Jurkat, Clone E6-1 (cell line): ENCODE measurements around the gene WSCD2.

Experiments
- DNase-seq: peaks from one replicate; pipeline ENCODE4 v3.0.0-alpha.2; 2011; ENCODE audit warnings: low read depth, low spot score
- H3K4me3 ChIP-seq: 2 replicates; pipeline ENCODE4 v1.5.1; 2011; ENCODE audit warnings: mild to moderate bottlenecking, low read length, control low read depth, moderate library complexity

Gene WSCD2

DNA sequence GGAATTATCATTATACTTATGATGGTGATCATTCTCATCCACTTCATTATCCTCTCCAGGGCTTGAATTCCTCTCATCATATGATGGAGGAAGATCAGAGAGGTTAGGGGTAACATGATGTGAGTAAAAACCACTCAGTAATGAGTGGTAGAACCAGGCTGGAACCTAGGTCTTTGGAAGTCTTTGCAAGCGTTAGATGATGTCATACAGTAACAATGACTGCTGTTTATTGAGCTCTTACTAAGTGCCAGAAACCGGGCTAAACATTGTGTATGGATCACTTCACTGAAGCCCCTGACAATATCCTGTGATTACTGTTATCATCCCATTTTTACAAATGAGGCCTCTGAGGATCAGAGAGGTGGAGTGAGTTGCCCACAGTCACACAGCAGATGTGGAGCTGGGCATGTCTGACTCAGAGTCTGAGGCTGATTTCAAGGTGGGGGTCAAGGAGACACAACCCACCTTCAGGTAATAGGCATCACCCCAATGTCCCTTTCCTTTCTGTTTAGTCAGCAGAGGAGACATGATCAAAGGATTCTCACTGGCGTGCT, 19.5 kb downstream of the WSCD2 start:
- no peak for DNase-seq
- H3K4me3 ChIP-seq: no peak overlapping the region

DNA sequence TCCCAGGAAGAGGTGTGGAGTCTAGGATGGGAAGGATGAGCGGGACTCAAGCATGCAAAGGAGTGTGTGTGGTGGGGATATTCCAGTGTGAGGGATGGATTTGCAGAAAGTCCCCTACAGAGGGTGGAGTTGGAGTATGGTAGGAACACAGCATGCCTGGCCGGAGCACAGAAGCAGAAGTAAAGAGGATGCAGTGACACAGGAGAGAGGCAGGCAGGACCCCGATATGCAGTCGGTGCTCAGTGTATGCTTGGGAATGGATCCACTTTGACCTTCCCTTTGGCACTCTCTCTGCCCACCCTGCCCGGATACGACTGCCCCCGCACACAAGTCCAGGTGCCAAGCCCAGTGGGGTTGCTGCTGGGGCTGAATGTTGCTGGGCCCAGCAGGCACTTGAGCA, 21.3 kb downstream of the WSCD2 start:
- H3K4me3 ChIP-seq: no peak overlapping the region
- DNase-seq: no peak

DNA sequence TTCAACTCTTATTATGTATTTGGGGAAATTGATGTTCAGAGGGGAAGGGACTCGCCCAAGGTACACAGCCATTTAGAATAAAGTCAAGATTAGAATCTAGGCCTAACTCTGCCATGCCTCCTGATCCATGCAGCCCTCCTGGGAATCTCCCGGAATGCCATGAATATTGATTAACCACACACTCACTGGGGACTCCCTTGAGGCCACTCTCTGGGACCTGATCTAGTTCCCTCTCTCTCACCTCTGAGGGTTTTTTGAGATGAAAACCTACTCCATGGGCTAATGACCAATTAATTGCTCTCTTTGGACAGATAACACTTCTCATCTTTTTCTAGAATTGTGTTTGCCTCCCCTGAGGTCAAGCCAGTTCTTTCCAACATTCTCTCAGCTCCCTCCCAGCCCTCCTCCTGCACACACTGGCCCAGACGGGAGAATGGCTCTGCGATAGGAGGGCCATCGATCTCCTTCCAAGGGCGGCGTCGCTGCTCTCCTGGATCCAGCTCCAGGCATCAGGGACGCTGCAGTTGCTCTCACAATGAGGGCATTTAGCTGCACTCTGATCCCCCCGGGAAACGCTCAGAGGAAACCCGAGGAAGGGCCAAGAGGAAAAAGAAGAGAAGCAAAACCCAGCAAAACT, 22.6 kb downstream of the WSCD2 start:
- DNase-seq: no peak

DNA sequence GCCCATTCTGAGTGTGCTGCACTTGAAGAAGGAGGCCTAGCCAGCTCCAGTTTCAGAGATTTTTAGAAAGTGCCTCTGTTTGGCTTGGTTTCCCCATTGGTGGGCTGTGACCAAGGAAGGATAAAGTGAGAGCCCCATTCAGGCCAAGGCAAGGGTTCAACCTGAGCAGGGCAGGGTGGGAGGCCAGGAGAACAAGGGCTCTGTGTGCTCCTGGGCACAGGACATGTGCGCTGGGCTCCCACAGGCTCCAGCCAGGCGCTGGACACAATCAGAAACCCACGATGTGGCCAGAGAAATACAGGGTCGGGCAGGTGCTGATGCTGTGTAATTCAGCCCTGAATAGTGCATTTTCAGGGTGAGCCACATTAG, 23.1 kb downstream of the WSCD2 start:
- DNase-seq: no peak
- no peak overlapping the region for H3K4me3 ChIP-seq

More for the DNA sequence above, 22.6 kb downstream of the WSCD2 start:
- no peak overlapping the region for H3K4me3 ChIP-seq

DNA sequence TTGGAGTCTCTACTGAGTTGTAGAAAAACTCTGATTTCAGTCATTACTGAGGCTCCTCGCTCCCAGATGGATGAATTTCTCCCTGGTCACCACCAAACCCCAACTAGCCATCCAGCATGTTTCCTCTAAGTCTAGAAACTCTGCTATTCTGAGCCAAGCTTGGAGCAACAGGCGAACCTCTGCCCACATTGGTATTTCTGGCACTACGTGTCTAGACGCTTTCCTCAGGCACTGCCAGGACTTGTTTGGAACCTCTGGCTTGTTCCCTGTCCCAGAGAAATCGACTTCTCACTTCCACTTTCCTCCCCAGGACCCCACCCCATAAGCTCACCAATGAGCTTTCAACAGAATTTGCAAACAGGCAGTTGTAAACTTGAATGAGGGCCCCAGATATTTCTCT, 27.6 kb downstream of the WSCD2 start:
- no peak overlapping the region for H3K4me3 ChIP-seq
- no peak for DNase-seq

DNA sequence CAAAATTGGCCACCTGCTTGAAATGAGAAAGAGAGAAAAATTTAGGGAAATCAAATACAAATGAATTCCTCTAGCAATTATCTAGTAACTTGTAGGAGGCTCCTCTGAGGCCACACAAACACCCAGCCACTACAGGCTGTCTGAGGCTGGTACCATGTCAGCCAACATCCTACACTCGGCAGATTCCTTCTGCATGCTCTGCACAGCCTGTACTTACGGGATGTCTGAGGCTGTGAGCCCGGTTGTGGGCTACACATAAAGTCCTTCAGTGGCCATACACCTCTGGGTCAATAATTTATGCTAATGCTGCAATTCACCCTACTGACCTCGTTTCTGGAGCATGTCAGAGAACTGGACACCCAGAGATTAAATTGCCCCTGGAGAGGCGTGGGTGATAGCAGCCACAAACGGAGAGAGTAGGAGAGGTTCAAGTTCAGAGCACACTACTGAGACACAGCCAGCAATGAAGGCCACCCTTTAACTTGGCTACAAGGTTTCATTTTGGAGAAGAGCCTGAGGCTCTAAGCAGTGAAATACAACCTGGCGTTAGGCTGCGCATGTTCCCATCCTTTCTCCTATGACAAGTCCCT, 28.9 kb downstream of the WSCD2 start:
- no peak for DNase-seq
- no peak overlapping the region for H3K4me3 ChIP-seq

DNA sequence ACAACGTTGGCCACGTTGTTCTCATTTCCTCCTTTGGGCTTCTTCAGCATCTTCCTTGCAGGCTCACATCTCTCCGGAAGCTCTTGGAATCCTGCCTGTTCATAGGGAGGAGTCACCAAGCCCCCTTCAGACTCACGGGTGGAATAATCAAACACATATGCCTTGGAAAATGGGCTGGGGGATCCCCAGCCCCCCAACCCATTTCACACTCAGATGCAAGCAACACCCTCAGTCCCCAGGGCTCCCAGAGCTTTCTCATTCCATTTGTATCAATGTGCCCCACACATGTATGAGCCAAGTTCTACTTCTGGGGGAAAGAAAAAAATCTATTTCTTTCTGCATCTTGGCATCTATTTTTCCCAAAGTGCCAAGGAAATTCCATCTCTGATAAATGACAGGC, 33.1 kb downstream of the WSCD2 start:
- no peak overlapping the region for H3K4me3 ChIP-seq
- DNase-seq: no peak

DNA sequence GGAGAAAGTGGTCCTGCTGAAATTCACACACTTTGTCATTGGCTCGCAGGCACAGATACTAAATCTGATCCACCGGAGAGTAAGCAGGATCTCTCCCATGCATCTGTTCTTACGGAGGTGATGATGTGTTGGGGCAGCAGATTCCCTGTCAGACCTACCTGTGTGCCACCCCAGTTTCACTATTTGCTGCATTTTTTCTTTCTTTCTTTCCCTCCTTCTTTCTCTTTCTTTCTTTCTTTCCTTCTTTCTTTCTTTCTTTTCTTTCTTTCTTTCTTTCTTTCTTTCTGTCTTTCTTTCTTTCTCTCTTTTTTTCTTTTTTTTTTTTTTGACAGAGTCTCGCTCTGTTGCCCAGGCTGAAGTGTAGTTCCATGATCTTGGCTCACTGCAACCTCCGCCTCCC, 37.4 kb downstream of the WSCD2 start:
- no peak for DNase-seq

DNA sequence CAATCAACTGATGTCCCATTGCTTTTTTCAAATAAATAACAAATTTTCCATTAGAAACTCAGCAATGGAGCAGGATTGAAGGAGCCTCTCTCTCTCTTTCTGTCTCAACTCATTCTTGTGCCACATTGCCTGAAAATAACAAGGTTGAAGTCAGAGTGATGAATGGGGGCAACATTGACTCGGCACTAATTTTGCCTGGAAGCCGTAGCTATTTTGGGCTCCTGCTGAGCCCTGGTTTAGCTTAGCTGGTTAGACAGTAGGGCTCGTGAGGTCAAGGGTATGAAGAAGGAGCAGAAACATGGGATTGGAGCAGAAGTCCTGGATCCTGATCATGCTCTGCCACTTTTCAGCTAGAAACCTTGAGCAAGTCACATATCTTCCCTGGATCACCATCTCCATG, 38.9 kb downstream of the WSCD2 start:
- DNase-seq: no peak
- H3K4me3 ChIP-seq: no peak overlapping the region

More for the DNA sequence above, 37.4 kb downstream of the WSCD2 start:
- H3K4me3 ChIP-seq: no peak overlapping the region

DNA sequence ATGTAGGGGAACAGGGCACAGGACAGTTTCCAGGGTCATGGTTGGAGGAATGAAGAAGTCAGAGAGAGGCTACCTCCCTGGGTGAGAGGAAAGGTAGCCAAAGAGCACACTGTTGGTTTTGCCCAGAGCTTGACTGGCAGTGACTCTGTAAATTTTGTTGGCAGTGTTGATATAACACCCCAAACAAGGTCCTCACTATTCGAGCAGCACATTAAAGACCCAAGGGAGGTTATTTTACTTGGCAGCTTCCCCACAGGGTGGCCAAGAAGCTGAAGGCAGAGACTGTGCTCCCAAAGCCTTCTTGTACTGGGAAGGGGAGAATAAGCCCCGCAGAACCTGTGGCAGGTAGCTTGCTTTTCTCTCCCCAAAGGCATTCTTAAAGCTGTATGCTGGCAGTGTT, 40.6 kb downstream of the WSCD2 start:
- DNase-seq: no peak
- no peak overlapping the region for H3K4me3 ChIP-seq

DNA sequence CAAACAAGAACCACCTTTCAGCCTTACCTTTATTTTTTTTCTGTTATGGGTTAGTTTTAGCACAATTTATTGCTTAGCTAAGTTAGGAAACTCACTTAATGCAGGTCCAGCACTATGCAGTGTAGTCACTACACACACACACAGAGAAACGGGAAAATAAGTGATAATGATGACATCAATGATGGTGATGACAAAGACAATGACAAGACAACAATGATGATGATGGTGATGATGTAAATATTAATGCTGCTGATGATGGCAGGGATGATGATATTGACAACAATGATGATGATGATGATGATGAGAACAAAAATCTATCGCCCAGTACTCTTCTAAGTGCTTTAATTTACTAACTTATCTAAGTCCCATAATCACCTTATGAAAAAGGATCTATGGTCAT, 41.1 kb downstream of the WSCD2 start:
- no peak for DNase-seq
- no peak overlapping the region for H3K4me3 ChIP-seq

DNA sequence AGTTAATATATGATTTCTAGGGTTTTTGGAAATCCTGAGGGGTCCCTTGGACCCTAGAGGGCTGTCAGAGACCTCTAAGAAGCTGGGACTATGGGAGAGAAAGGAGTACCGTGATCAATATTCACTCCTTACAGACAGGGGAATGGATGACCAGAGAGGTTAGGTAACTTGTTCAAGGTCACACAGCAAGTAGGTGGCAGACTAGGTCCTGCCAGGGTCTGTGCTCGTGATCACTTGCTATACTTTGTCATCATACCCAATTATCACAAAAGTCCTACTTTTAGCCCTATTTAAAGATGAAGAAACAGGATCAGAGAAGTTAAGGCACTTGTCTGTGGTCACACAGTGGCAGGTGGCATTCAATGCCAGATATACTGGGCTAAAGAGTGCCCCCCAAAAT, 42.9 kb downstream of the WSCD2 start:
- no peak overlapping the region for H3K4me3 ChIP-seq
- no peak for DNase-seq

DNA sequence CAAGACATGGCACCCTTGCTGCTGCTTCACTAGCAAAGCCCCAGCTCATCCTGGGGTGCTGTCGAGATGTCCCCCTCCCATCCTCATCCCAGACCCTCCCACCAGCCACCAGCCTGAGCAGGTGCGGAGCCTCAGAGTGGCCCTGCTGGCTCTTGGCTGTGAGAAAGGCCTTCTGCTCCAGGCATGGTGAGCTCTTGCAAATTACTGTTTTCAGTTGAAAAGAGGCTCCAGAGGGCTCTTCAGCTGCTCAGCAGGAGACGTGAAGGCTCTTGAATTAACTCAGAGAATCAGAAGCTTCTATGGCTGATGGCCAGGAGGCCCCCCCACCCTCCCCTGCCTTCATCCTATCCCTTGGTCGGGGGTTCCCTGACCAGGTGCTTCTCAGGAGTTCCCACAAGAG, 44.1 kb downstream of the WSCD2 start:
- no peak overlapping the region for H3K4me3 ChIP-seq
- no peak for DNase-seq

DNA sequence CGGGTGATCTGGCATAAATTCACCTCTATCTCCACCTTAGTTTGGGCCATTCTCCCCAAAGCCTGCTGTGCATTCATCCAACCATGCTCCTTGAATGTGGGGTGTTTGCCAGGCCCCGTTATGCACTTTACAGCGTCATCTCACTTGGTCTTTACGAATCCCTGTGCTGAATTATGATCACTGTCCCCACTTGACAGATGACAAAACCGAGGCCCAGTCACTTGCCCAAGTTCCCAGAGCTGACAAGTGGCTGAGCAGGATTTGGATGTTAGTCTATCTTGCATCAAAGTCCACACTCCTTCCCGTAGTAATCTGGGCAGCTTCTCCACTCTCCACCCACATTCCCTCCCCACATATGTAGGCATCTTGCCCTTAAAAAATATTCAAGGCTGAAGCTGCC, 44.8 kb downstream of the WSCD2 start:
- H3K4me3 ChIP-seq: no peak overlapping the region
- DNase-seq: no peak

DNA sequence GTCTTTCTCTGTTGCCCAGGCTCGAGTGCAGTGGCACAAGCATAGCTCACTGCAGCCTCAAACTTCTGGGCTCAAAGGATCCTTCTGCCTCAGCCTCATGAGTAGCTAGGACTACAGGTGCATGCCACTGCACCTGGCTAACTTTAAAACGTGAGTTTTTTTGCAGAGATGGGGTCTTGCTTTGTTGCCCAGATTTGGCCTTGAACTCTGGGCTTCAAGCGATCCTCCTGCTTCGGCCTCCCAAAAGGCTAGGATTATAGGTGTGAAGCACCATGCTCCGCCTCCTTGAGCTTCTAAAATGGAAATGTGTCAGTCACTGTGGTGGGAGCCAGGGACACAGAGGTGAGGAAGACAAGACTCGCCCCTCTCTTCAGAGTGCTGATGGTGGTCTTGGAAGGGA, 45.6 kb downstream of the WSCD2 start:
- no peak overlapping the region for H3K4me3 ChIP-seq
- DNase-seq: no peak

DNA sequence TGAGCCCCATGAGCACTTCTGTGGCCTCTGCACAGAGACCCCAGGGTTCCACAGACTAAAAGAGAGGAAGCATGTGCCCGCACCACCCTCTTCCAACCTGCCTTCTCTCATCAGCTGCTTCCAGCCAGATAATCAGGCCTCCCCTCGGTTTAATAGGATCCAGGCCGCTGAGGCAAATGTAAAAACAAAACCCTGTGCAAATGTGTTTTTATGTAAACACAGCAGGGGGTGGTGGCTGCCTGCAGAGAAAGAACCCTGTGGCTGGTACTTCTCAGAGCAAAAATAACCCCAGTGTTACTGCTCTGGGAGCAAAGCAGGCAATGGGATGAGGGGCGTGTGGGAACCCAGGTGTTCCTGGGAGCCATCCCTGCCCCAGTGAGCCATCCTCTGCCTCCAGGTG, 46.2 kb downstream of the WSCD2 start:
- DNase-seq: no peak
- H3K4me3 ChIP-seq: no peak overlapping the region

DNA sequence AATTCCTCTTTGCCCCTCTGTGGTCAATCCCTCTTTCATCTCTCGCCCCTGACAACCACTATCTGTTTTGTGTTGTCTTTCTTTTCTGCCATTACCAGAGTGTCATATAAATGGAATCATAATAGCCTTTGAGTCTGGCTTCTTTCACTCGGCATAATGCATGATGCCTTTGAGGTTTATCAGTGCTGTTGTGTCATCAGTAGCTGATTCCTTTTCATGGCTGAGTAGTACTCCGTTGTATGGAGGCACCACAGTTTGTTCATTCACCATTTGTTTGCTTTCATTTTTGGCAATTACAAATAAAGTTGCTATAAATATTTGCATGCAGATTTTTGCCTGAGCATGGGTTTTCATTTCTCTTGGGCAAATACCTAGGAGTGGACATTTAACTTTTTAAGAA, 47.2 kb downstream of the WSCD2 start:
- no peak for DNase-seq
- no peak overlapping the region for H3K4me3 ChIP-seq

DNA sequence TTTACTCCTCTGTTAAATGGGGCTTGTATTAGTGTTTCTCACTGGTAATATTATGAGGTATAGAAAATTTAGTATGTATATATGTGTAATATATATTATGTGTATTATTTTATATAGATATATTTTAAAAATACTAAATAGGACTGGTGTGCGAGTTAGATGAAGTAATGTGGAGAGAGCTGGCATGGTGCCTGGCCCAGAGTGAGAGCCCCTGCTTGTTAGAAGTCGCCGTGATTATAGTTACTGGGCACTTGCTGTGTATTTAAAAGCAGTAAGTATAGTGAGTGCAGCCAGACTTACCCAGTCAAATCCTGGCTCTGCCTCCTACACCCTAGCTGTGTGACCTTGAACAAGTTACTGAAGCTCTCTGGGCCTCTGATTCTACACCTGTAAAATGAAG, 48.0 kb downstream of the WSCD2 start:
- DNase-seq: no peak
- H3K4me3 ChIP-seq: no peak overlapping the region

DNA sequence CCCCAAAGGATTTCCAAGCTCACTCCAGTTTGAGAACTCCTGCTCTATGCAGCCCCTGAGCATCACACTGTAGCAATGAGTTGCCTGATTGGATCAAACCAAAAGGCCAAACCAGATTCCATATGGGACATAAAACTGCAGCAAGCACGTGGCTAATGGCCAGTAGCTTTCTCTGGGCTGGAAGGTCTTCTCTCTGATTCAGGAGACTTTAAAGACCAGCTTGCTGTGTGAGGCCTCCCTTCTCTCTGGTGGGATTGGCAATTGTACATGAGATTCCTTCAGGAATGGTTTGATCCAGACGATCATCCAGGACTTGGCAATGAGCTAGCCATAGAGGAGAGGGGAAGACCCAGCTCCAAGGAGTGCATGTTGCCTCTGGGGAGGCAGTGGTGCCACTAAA, 50.2 kb downstream of the WSCD2 start:
- no peak for DNase-seq

DNA sequence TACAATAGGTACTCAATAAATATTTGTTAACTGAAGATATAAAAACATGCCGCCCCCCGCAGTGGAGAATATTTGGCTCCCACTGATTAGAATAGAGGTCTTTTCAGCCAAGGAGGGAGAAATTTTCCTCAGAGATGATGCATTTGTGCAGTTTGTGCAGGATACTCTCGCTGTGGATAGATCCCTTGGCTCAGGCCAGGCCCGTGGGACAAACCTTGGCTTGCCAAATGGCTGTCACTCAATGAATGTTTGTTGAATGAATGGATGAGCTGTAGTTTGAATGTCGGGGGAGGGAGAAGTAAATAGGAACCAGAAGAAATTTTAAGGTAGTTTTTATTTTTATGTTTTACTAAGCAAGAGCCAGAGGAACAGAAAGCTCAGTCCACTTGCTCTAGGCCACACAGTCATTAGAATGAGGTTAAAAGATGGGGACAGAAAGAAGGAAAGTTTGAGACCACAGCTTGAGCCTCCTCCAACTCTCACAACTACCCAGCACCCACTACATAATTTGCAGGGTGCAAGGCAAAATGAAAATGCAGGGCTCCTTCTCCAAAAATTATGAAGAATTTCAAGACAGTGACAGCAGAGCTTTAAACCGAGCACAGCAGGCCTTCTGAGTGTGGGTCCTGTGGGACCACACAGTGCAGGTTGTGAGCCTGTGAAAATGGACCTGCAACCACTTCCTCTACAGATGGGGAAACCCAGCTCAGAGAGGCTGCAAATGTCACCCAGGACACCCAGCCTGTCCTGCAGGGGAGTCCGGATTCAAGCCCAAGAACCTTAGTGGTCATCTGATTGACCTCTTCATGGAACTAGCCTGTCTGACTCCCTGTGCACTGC, 51.4 kb downstream of the WSCD2 start:
- DNase-seq: no peak
- H3K4me3 ChIP-seq: no peak overlapping the region

More for the DNA sequence above, 50.2 kb downstream of the WSCD2 start:
- H3K4me3 ChIP-seq: no peak overlapping the region
